ENCODE measurements around the gene SMIM9.

GRCh38 chrX:154815274-154815818 is 19.1 kb downstream of the SMIM9 start:
- TF ChIP-seq, protein P1, sequence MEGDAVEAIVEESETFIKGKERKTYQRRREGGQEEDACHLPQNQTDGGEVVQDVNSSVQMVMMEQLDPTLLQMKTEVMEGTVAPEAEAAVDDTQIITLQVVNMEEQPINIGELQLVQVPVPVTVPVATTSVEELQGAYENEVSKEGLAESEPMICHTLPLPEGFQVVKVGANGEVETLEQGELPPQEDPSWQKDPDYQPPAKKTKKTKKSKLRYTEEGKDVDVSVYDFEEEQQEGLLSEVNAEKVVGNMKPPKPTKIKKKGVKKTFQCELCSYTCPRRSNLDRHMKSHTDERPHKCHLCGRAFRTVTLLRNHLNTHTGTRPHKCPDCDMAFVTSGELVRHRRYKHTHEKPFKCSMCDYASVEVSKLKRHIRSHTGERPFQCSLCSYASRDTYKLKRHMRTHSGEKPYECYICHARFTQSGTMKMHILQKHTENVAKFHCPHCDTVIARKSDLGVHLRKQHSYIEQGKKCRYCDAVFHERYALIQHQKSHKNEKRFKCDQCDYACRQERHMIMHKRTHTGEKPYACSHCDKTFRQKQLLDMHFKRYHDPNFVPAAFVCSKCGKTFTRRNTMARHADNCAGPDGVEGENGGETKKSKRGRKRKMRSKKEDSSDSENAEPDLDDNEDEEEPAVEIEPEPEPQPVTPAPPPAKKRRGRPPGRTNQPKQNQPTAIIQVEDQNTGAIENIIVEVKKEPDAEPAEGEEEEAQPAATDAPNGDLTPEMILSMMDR (IDR thresholded peaks at IDR 0.05) = no peak
- no peak for TF ChIP-seq ZFX (IDR thresholded peaks at IDR 0.05; ENCODE audit: borderline replicate concordance)
